NB4 (cell line): Measurements from ENCODE around the gene DDX17.

Experiments
- CTCF ChIP-seq: IDR thresholded peaks from one replicate; pipeline ENCODE4 v1.5.1; 2012; ENCODE audit warnings: low read depth, low read length
- POLR2A ChIP-seq: IDR thresholded peaks from 2 replicates; pipeline ENCODE4 v1.6.1; 2011; ENCODE audit warnings: mild to moderate bottlenecking; ENCODE audit not compliant: insufficient read length; ENCODE audit errors: extremely low read depth

- TF ChIP-seq CTCF (no peak), POLR2A (no peak)
Observed at GRCh38 chr22:38461414-38462081, 44.6 kb downstream of the DDX17 start.
